ENCODE data around the gene BCKDK. TPM values are rescaled to one million over a fixed set of nuclear protein-coding genes. Genes with fewer than 3 reads are reported as not detected.

The BCKDK gene
- total RNA-seq, 1 experiment from 2014 or later = 47.7 TPM

DNA sequence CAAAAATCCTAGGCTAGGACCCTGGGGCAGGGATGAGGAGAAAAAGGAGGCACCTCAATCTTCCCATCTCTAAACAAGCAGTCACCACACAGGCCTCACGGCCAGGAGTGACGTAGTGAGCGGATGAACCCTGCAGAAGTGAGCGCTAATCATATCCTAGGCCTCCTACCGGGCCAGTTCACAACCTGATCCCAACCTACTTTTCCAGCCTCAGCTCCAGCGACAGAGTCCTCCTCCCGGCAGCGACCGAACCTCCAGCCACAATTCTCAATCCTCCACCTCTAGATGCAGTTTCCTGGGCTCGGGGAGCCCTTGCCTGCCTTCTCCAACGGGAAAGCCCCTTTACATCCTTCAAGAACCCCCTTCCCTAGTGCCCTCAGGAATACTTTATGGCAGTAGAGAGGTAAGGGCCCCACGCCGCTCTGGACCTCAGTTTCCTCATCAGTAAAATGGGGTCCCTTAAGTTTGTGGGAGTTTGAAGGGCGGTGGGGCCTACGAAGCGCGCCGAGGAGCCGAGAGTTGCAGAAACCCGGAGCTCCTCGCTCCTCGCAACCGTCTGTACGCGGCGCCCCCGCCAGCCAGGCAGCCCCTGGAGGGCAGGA, 35.5 kb upstream of the BCKDK start:
- H3K9me2 ChIP-seq (replicated peaks; ENCODE audit: low read length) = no peaks in the 10 kb centered on the region
- peak overlapping the region; percentile 99 for H3K4me2 ChIP-seq (ENCODE audit: low read length)
- ChIA-PET CTCF (no interaction called here), POLR2A (ENCODE audit: unreplicated experiment) (interaction anchor here (0.7 kb wide), 1 partner anchor 314 kb away, joined by 4 read pairs; no protein-coding TSS in a partner anchor)
- H3K4me3 ChIP-seq (ENCODE audit: low read length) = peak overlapping the region; percentile 81
- TF ChIP-seq, protein P1, sequence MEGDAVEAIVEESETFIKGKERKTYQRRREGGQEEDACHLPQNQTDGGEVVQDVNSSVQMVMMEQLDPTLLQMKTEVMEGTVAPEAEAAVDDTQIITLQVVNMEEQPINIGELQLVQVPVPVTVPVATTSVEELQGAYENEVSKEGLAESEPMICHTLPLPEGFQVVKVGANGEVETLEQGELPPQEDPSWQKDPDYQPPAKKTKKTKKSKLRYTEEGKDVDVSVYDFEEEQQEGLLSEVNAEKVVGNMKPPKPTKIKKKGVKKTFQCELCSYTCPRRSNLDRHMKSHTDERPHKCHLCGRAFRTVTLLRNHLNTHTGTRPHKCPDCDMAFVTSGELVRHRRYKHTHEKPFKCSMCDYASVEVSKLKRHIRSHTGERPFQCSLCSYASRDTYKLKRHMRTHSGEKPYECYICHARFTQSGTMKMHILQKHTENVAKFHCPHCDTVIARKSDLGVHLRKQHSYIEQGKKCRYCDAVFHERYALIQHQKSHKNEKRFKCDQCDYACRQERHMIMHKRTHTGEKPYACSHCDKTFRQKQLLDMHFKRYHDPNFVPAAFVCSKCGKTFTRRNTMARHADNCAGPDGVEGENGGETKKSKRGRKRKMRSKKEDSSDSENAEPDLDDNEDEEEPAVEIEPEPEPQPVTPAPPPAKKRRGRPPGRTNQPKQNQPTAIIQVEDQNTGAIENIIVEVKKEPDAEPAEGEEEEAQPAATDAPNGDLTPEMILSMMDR (conservative IDR thresholded peaks at IDR 0.05; ENCODE audit: low read depth, low read length) = no peak
- TF ChIP-seq EZH2 (IDR thresholded peaks at IDR 0.05; ENCODE audit: low read length, unreplicated experiment) (no peak), EZH2phosphoT487 (IDR thresholded peaks at IDR 0.05; ENCODE audit: borderline replicate concordance, low read length) (no peak)
- H3F3A ChIP-seq (ENCODE audit: low read length, unreplicated experiment) = no peaks in the 10 kb centered on the region
- TSS peak; percentile 47 for BruUV-seq (replicated peaks)
- peaks cover 4% of the 10 kb centered on the region for H3K36me3 ChIP-seq (ENCODE audit: low read depth, low read length)
- no peaks in the 10 kb centered on the region for H3K9me3 ChIP-seq (ENCODE audit: low read length)
- DNase-seq (peak; percentile 48), ATAC-seq (peak; percentile 37)
- H3K79me2 ChIP-seq (ENCODE audit: low read length) = peaks cover 77% of the 10 kb centered on the region
- intact Hi-C loops (cut with micrococcal nuclease) = loop anchor here (2.0 to 5.0 kb wide), 3 partner anchors 40 to 385 kb away; partner anchors contain the start of genes ARMC5 and STX4
- H3K9ac ChIP-seq (ENCODE audit: low read length) = peak overlapping the region; percentile 96
- H3K27me3 ChIP-seq (ENCODE audit: low read length) = no peaks in the 10 kb centered on the region
- peak overlapping the region; percentile 76 for H3K27ac ChIP-seq (ENCODE audit: low read length)
- H2AFZ ChIP-seq (ENCODE audit: low read length) = peak overlapping the region; percentile 97
- H3K4me1 ChIP-seq (ENCODE audit: insufficient read depth, low read length) = peaks cover 15% of the 10 kb centered on the region; the same call in 1 of the 2 replicates
- H4K20me1 ChIP-seq (ENCODE audit: low read length) = no peaks in the 10 kb centered on the region

GRCh38 chr16:31073142-31073969, 34.8 kb upstream of the BCKDK start:
- Histone ChIP-seq H3K9ac (ENCODE audit: low read length) (peak overlapping the region; percentile 96), H3K4me3 (ENCODE audit: low read length) (peak overlapping the region; percentile 81), H2AFZ (ENCODE audit: low read length) (peak overlapping the region; percentile 97), H3K9me2 (replicated peaks; ENCODE audit: low read length) (no peaks in the 10 kb centered on the region), H3K9me3 (ENCODE audit: low read length) (no peaks in the 10 kb centered on the region), H3K36me3 (ENCODE audit: low read depth, low read length) (peaks cover 10% of the 10 kb centered on the region), H3K79me2 (ENCODE audit: low read length) (peaks cover 74% of the 10 kb centered on the region), H3F3A (ENCODE audit: low read length, unreplicated experiment) (no peaks in the 10 kb centered on the region), H4K20me1 (ENCODE audit: low read length) (no peaks in the 10 kb centered on the region), H3K27me3 (ENCODE audit: low read length) (no peaks in the 10 kb centered on the region), H3K4me2 (ENCODE audit: low read length) (peak overlapping the region; percentile 99), H3K4me1 (ENCODE audit: insufficient read depth, low read length) (peaks cover 15% of the 10 kb centered on the region; the same call in 1 of the 2 replicates), H3K27ac (ENCODE audit: low read length) (peak overlapping the region; percentile 76)
- ChIA-PET CTCF (interaction anchor here (0.5 to 1.6 kb wide), 2 partner anchors 88 to 107 kb away, joined by 4 to 5 read pairs; partner anchors contain the start of gene HSD3B7), POLR2A (ENCODE audit: unreplicated experiment) (interaction anchor here (0.7 kb wide), 1 partner anchor 313 kb away, joined by 4 read pairs; no protein-coding TSS in a partner anchor)
- intact Hi-C loops (cut with micrococcal nuclease) = loop anchor here (2.0 to 5.0 kb wide), 3 partner anchors 41 to 384 kb away; partner anchors contain the start of genes ARMC5 and STX4
- DNase-seq (peak; percentile 76), ATAC-seq (peak; percentile 66)
- TF ChIP-seq EZH2phosphoT487 (IDR thresholded peaks at IDR 0.05; ENCODE audit: borderline replicate concordance, low read length) = no peak
- TF ChIP-seq, protein P1 (conservative IDR thresholded peaks at IDR 0.05; ENCODE audit: low read depth, low read length) = no peak
- TF ChIP-seq EZH2 (IDR thresholded peaks at IDR 0.05; ENCODE audit: low read length, unreplicated experiment) = no peak
- no TSS peak for BruUV-seq (replicated peaks)
